Posterior cingulate gyrus (tissue), 11 donors: ENCODE measurements around the gene FEM1C.
A peak's percentile ranks its signal among the peaks of the same experiment; 100 is the strongest.
"Not testable (repeated sequence)": the region's sequence is repeated elsewhere in the genome, so short reads cannot be mapped to it uniquely, and the experiment has no call there.

Experiments
- DNase-seq, 10 donors: peaks; one replicate each; pipeline versions ENCODE4 v3.0.0 to v3.0.0-alpha.2; 2020 to 2021; ENCODE audit warnings: mixed read lengths in 3 of 10
- intact Hi-C: fragments of 100-400 bp; cut with DNase I; formaldehyde crosslinking; loops from one replicate; pipeline ENCODE4 v1.15.1; 2023

Gene FEM1C

GRCh38 chr5:115484368-115484767, 60.2 kb downstream of the FEM1C start:
- no peak for DNase-seq
- intact Hi-C loops: no loop called here

GRCh38 chr5:115480900-115481299, 63.7 kb downstream of the FEM1C start:
- DNase-seq: no peak
- intact Hi-C loops: no loop called here

GRCh38 chr5:115480271-115480670, 64.3 kb downstream of the FEM1C start:
- intact Hi-C loops: no loop called here
- DNase-seq: no peak

GRCh38 chr5:115479166-115479873, 65.3 kb downstream of the FEM1C start:
- intact Hi-C loops, DNase-seq: not testable (repeated sequence)

GRCh38 chr5:115478281-115478680, 66.3 kb downstream of the FEM1C start:
- intact Hi-C loops: no loop called here
- no peak for DNase-seq

GRCh38 chr5:115477581-115477980, 67.0 kb downstream of the FEM1C start:
- intact Hi-C loops: no loop called here
- no peak for DNase-seq

- DNase-seq: no peak
- intact Hi-C loops: no loop called here
Observed at GRCh38 chr5:115475788-115476187, 68.8 kb downstream of the FEM1C start.

GRCh38 chr5:115472271-115473025, 72.1 kb downstream of the FEM1C start:
- intact Hi-C loops: no loop called here
- peak in 2 of 10 donors; percentile 18 for DNase-seq

- intact Hi-C loops: no loop called here
- DNase-seq: peak in 5 of 10 donors; percentile 17 to 82 (median 43)
Observed at GRCh38 chr5:115471345-115472063, 73.1 kb downstream of the FEM1C start.

- intact Hi-C loops: no loop called here
Observed at GRCh38 chr5:115470921-115471320, 73.7 kb downstream of the FEM1C start.

More at GRCh38 chr5:115470921-115471320, 73.7 kb downstream of the FEM1C start:
- no peak for DNase-seq
